Activated naive CD4-positive, alpha-beta T cell treated with anti-CD3 and anti-CD28 coated beads, Interleukin-2, amount 50 U/mL, for 72 hours (primary cell): ENCODE measurements around the gene CALML4. TPM values are rescaled to one million over a fixed set of nuclear protein-coding genes. Genes with fewer than 3 reads are reported as not detected.

ENCODE experiments used
- ATAC-seq, 2 donors: fragments of 150-1000 bp; cut with Tn5 transposase; 2 replicates each; pipeline ENCODE4 v1.10.0; 2021; ENCODE audit warnings: mild to moderate bottlenecking in 2 of 2, moderate library complexity in 2 of 2
- DNase-seq, 2 donors: peaks; one replicate each; pipeline ENCODE4 v3.0.0; 2021 to 2022; ENCODE audit warnings: low spot score in 2 of 2
- H3K27ac Mint-ChIP-seq, 2 donors: one replicate each; pipeline ENCODE4 v1.8.0; 2022; ENCODE audit warnings: mild to moderate bottlenecking in 2 of 2, mixed read lengths in 2 of 2
- H3K36me3 Mint-ChIP-seq, 2 donors: one replicate each; pipeline ENCODE4 v1.8.0; 2022; ENCODE audit warnings: mixed read lengths in 2 of 2
- H3K9me3 Mint-ChIP-seq, 2 donors: one replicate each; pipeline ENCODE4 v1.8.0; 2022; ENCODE audit warnings: mixed read lengths in 2 of 2
- total RNA-seq, 2 donors: library from RNA; stranded (reverse); gene quantifications; one replicate each; pipeline ENCODE4 v1.2.3, GENCODE V29; 2022

CALML4 gene
- total RNA-seq, 2 donors from 2014 or later, result 9.6 to 9.7 TPM

- peaks cover 0 to 6% of the 10 kb centered on the region in 2 donors for H3K36me3 Mint-ChIP-seq
- no peaks in the 10 kb centered on the region for H3K9me3 Mint-ChIP-seq
- ATAC-seq, result no peak
- no peak overlapping the region for H3K27ac Mint-ChIP-seq
- DNase-seq, result no peak
Observed at GRCh38 chr15:68150187-68150586, 54.9 kb downstream of the CALML4 start.

- DNase-seq, result no peak
- no peak overlapping the region for H3K27ac Mint-ChIP-seq
- peaks cover 0 to 6% of the 10 kb centered on the region in 2 donors for H3K36me3 Mint-ChIP-seq
- peak; percentile 32 to 64 for ATAC-seq
- no peaks in the 10 kb centered on the region for H3K9me3 Mint-ChIP-seq
Observed at GRCh38 chr15:68149059-68149458, 56.1 kb downstream of the CALML4 start.

- DNase-seq, result no peak
- H3K36me3 Mint-ChIP-seq, result peaks cover 0 to 6% of the 10 kb centered on the region in 2 donors
- peak overlapping the region; percentile 12 to 16 for H3K27ac Mint-ChIP-seq
- H3K9me3 Mint-ChIP-seq, result no peaks in the 10 kb centered on the region
- ATAC-seq, result no peak
Observed at GRCh38 chr15:68148039-68148438, 57.1 kb downstream of the CALML4 start.

- DNase-seq (no peak), ATAC-seq (no peak)
- Mint-ChIP-seq H3K27ac (no peak overlapping the region), H3K36me3 (peaks cover 0 to 6% of the 10 kb centered on the region in 2 donors), H3K9me3 (no peaks in the 10 kb centered on the region)
Observed at GRCh38 chr15:68145706-68146105, 59.4 kb downstream of the CALML4 start.

- Mint-ChIP-seq H3K36me3 (peaks cover 0 to 6% of the 10 kb centered on the region in 2 donors), H3K27ac (no peak overlapping the region), H3K9me3 (no peaks in the 10 kb centered on the region)
- ATAC-seq (no peak), DNase-seq (no peak)
Observed at GRCh38 chr15:68143785-68144184, 61.3 kb downstream of the CALML4 start.

GRCh38 chr15:68143129-68143528 lies 62.0 kb downstream of the CALML4 start:
- Mint-ChIP-seq H3K27ac (no peak overlapping the region), H3K9me3 (no peaks in the 10 kb centered on the region), H3K36me3 (peaks cover 0 to 6% of the 10 kb centered on the region in 2 donors)
- ATAC-seq (no peak), DNase-seq (no peak)

Other genes with a start within 250 kb of the CALML4 start
- 10 to 100 TPM; 43.6 to 43.9 TPM for gene PIAS1, start 151.0 kb downstream of the CALML4 start, total RNA-seq
- 10 to 100 TPM; 38.0 to 55.1 TPM for gene CLN6, start 24.4 kb upstream of the CALML4 start, total RNA-seq
- gene FEM1B, start 72.4 kb upstream of the CALML4 start, total RNA-seq, result 10 to 100 TPM; 40.3 to 43.7 TPM
- gene ITGA11, start 226.8 kb upstream of the CALML4 start, total RNA-seq, result 1 to 10 TPM in 1 of 2 donors, under 1 TPM in 1; 0.27 to 1.8 TPM